HG02943 (cell line): ENCODE measurements around the gene OR5K2.

Source experiments
- ATAC-seq: cut with Tn5 transposase; IDR thresholded peaks from one replicate; pipeline ENCODE4 v1.9.1; 2021; ENCODE audit warnings: mild to moderate bottlenecking, low read depth, moderate library complexity; ENCODE audit not compliant: unreplicated experiment

Gene OR5K2

GRCh38 chr3:98497381-98497780, at the start of gene OR5K2:
Gene OR5K2 (plus strand): TSS chr3:98497681. CDS start chr3:98497681, 0 bp downstream.
- no peak for ATAC-seq

- ATAC-seq = no peak
These were observed 47.8 kb upstream of the OR5K2 start for GRCh38 chr3:98449606-98450193.

GRCh38 chr3:98450372-98450771, 47.1 kb upstream of the OR5K2 start:
- no peak for ATAC-seq

- no peak for ATAC-seq
These were observed 43.7 kb upstream of the OR5K2 start for GRCh38 chr3:98453827-98454226.

GRCh38 chr3:98454929-98455328, 42.6 kb upstream of the OR5K2 start:
- ATAC-seq = no peak

GRCh38 chr3:98457543-98457942, 39.9 kb upstream of the OR5K2 start:
- ATAC-seq = no peak

- no peak for ATAC-seq
These were observed 37.3 kb upstream of the OR5K2 start for GRCh38 chr3:98460220-98460619.

GRCh38 chr3:98462901-98463300, 34.6 kb upstream of the OR5K2 start, which contains the start of gene OR5K1:
Gene OR5K1 (plus strand): TSS chr3:98463201. CDS start chr3:98469577, 6,376 bp downstream.
- ATAC-seq = no peak

- ATAC-seq = no peak
These were observed 14.6 kb upstream of the OR5K2 start for GRCh38 chr3:98482717-98483482.

- ATAC-seq = no peak
These were observed 13.9 kb upstream of the OR5K2 start for GRCh38 chr3:98483626-98484025.

GRCh38 chr3:98500019-98500418, 2.5 kb downstream of the OR5K2 start:
- no peak for ATAC-seq

GRCh38 chr3:98501270-98501669, 3.8 kb downstream of the OR5K2 start:
- ATAC-seq = no peak

- no peak for ATAC-seq
These were observed 4.5 kb downstream of the OR5K2 start for GRCh38 chr3:98501863-98502576.

GRCh38 chr3:98504539-98504938, 7.1 kb downstream of the OR5K2 start:
- no peak for ATAC-seq

GRCh38 chr3:98508582-98508981, 11.1 kb downstream of the OR5K2 start:
- ATAC-seq = no peak

GRCh38 chr3:98512576-98512975, 15.1 kb downstream of the OR5K2 start:
- no peak for ATAC-seq

- ATAC-seq = no peak
These were observed 15.6 kb downstream of the OR5K2 start for GRCh38 chr3:98513091-98513511.

GRCh38 chr3:98513736-98514135, 16.3 kb downstream of the OR5K2 start:
- no peak for ATAC-seq

GRCh38 chr3:98514948-98515347, 17.5 kb downstream of the OR5K2 start:
- ATAC-seq = no peak

GRCh38 chr3:98518816-98519215, 21.3 kb downstream of the OR5K2 start:
- ATAC-seq = no peak

GRCh38 chr3:98519351-98519750, 21.9 kb downstream of the OR5K2 start:
- ATAC-seq = no peak
